Vagina (tissue), 2 donors: ENCODE measurements around the gene PRSS56.

ENCODE experiments used
- POLR2AphosphoS5 ChIP-seq, 2 donors: sonication (generic); formaldehyde crosslinking; IDR thresholded peaks; one replicate each; pipeline ENCODE4 v1.9.0; 2017; ENCODE audit warnings: antibody characterized with exemption in 2 of 2, mild to moderate bottlenecking in 2 of 2, low read depth in 1 of 2; ENCODE audit not compliant: insufficient read depth in 1 of 2
- TF ChIP-seq, protein P1 (sequence below), 3 experiments: fragments of 450-650 bp in 2 of 3; fragments of 200-600 bp in 1 of 3; sonication (generic) in 1 of 3; IDR thresholded peaks; one replicate each; pipeline ENCODE4 v1.5.1; 2017 to 2019; ENCODE audit warnings: antibody characterized with exemption in 3 of 3, mild to moderate bottlenecking in 2 of 3, moderate library complexity in 2 of 3

DNA sequence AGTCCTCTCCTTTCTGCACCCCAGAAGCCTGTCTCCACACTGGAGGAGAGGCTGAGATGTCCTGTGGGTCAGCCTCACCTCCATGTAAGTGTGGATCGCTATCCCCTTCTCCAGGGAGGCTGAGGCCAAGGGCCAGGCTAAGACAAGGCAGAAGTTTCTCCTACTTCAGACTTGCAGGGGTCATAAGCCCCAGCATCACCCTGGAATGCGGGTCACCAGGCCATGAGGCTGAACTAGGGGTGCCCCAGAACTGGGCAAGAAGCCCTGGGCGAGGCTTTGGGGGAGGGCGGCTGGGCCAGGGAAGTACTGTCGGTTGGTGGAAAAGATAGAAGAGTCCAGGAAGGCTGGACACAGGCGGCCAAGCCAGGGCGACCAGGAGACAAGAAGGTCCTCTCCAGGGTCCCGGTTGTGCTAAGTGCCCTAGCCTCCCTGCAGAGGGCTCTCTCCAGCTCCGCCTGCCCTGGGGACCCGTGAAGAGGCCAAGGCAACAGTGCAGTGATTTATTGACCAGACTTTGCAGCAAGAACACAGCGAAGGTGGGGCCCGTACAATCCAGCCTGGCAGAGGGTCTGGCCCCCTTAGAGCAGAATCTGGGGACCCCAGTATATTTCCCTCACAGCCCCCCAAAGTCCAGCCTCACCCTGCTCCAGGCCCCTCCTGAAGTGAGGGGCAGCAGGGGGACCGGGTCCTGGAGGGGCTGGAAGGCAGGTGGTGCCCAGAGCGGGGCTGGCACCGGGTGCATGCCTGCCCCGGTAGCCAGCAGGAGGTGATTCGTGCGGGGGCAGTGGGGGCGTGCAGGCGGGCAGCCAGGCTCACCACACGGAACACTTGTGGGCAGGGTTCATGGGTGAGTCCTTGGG lies 40.6 kb upstream of the PRSS56 start:
- no peak for TF ChIP-seq POLR2AphosphoS5 (IDR thresholded peaks at IDR 0.05; ENCODE audit: insufficient read depth in 1 of 2, low read depth in 1 of 2)
- TF ChIP-seq, protein P1, sequence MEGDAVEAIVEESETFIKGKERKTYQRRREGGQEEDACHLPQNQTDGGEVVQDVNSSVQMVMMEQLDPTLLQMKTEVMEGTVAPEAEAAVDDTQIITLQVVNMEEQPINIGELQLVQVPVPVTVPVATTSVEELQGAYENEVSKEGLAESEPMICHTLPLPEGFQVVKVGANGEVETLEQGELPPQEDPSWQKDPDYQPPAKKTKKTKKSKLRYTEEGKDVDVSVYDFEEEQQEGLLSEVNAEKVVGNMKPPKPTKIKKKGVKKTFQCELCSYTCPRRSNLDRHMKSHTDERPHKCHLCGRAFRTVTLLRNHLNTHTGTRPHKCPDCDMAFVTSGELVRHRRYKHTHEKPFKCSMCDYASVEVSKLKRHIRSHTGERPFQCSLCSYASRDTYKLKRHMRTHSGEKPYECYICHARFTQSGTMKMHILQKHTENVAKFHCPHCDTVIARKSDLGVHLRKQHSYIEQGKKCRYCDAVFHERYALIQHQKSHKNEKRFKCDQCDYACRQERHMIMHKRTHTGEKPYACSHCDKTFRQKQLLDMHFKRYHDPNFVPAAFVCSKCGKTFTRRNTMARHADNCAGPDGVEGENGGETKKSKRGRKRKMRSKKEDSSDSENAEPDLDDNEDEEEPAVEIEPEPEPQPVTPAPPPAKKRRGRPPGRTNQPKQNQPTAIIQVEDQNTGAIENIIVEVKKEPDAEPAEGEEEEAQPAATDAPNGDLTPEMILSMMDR (IDR thresholded peaks at IDR 0.05): no peak
